OCI-LY1 (cell line): Measurements from ENCODE around the gene AFF4.
"Not testable (repeated sequence)": the region's sequence is repeated elsewhere in the genome, so short reads cannot be mapped to it uniquely, and the experiment has no call there.

ENCODE experiments used
- H2AFZ ChIP-seq: fragments of 200-600 bp; sonication (generic), shearing (Covaris generic); 2 replicates; pipeline ENCODE4 v1.6.0; 2014; ENCODE audit warnings: antibody characterized with exemption, mild to moderate bottlenecking, low read length
- H3F3A ChIP-seq: fragments of 200-600 bp; sonication (generic), shearing (Covaris generic); 2 replicates; pipeline ENCODE4 v1.6.0; 2014; ENCODE audit warnings: mild to moderate bottlenecking, antibody characterized with exemption, low read length, moderate library complexity; ENCODE audit not compliant: insufficient read depth
- H3K27ac ChIP-seq: fragments of 200-600 bp; sonication (generic); 2 replicates; pipeline ENCODE4 v1.5.1; 2014; ENCODE audit warnings: low read length, mixed run types, mild to moderate bottlenecking, low read depth; ENCODE audit not compliant: poor library complexity, severe bottlenecking
- H3K27me3 ChIP-seq: fragments of 200-600 bp; sonication (generic); 2 replicates; pipeline ENCODE4 v1.6.0; 2014; ENCODE audit warnings: antibody characterized with exemption, mild to moderate bottlenecking, low read length, moderate library complexity; ENCODE audit not compliant: insufficient read depth
- H3K36me3 ChIP-seq: fragments of 200-600 bp; sonication (generic); 2 replicates; pipeline ENCODE4 v1.6.1; 2014; ENCODE audit warnings: mild to moderate bottlenecking, antibody characterized with exemption, low read length, moderate library complexity, mixed read lengths; ENCODE audit not compliant: insufficient read depth
- H3K4me1 ChIP-seq: fragments of 200-600 bp; sonication (generic); 2 replicates; pipeline ENCODE4 v1.5.1; 2014; ENCODE audit warnings: mild to moderate bottlenecking, low read length, moderate library complexity; ENCODE audit not compliant: insufficient read depth, severe bottlenecking
- H3K4me2 ChIP-seq: fragments of 200-600 bp; sonication (generic), shearing (Covaris generic); 2 replicates; pipeline ENCODE4 v1.6.1; 2014; ENCODE audit warnings: low read length
- H3K4me3 ChIP-seq: fragments of 200-600 bp; sonication (generic); 2 replicates; pipeline ENCODE4 v1.5.1; 2014; ENCODE audit warnings: low read length, low read depth, mild to moderate bottlenecking, mixed read lengths; ENCODE audit not compliant: poor library complexity, severe bottlenecking
- H3K79me2 ChIP-seq: fragments of 200-600 bp; shearing (Covaris generic); 2 replicates; pipeline ENCODE4 v1.6.1; 2016; ENCODE audit warnings: mixed run types, low read length, mixed read lengths; ENCODE audit not compliant: insufficient read depth
- H3K9ac ChIP-seq: fragments of 200-600 bp; sonication (generic), shearing (Covaris generic); 2 replicates; pipeline ENCODE4 v1.6.1; 2014; ENCODE audit warnings: mild to moderate bottlenecking, low read length, mixed read lengths
- H3K9me2 ChIP-seq: fragments of 200-600 bp; sonication (generic), shearing (Covaris generic); 2 replicates; pipeline ENCODE4 v1.6.1; 2014; ENCODE audit warnings: low read depth, mild to moderate bottlenecking, low read length, mixed read lengths
- H3K9me3 ChIP-seq: fragments of 200-600 bp; shearing (Covaris generic); 2 replicates; pipeline ENCODE4 v1.6.1; 2014; ENCODE audit warnings: low read length, mixed read lengths
- H4K20me1 ChIP-seq: fragments of 200-600 bp; sonication (generic), shearing (Covaris generic); 2 replicates; pipeline ENCODE4 v1.6.0; 2016; ENCODE audit warnings: mild to moderate bottlenecking, low read length; ENCODE audit not compliant: insufficient read depth
- CTCF ChIP-seq: fragments of 200-600 bp; sonication (generic), shearing (Covaris generic); IDR thresholded peaks from 2 replicates; pipeline ENCODE4 v1.5.1; 2017; ENCODE audit warnings: mild to moderate bottlenecking, antibody characterized with exemption, low read length, moderate library complexity, mixed read lengths
- EZH2 ChIP-seq: fragments of 200-600 bp; sonication (generic), shearing (Covaris generic); IDR thresholded peaks from 2 replicates; pipeline ENCODE4 v1.8.0; 2017; ENCODE audit warnings: borderline replicate concordance, mixed run types, mild to moderate bottlenecking, antibody characterized with exemption, low read length, moderate library complexity, mixed read lengths

The AFF4 gene, protein sequence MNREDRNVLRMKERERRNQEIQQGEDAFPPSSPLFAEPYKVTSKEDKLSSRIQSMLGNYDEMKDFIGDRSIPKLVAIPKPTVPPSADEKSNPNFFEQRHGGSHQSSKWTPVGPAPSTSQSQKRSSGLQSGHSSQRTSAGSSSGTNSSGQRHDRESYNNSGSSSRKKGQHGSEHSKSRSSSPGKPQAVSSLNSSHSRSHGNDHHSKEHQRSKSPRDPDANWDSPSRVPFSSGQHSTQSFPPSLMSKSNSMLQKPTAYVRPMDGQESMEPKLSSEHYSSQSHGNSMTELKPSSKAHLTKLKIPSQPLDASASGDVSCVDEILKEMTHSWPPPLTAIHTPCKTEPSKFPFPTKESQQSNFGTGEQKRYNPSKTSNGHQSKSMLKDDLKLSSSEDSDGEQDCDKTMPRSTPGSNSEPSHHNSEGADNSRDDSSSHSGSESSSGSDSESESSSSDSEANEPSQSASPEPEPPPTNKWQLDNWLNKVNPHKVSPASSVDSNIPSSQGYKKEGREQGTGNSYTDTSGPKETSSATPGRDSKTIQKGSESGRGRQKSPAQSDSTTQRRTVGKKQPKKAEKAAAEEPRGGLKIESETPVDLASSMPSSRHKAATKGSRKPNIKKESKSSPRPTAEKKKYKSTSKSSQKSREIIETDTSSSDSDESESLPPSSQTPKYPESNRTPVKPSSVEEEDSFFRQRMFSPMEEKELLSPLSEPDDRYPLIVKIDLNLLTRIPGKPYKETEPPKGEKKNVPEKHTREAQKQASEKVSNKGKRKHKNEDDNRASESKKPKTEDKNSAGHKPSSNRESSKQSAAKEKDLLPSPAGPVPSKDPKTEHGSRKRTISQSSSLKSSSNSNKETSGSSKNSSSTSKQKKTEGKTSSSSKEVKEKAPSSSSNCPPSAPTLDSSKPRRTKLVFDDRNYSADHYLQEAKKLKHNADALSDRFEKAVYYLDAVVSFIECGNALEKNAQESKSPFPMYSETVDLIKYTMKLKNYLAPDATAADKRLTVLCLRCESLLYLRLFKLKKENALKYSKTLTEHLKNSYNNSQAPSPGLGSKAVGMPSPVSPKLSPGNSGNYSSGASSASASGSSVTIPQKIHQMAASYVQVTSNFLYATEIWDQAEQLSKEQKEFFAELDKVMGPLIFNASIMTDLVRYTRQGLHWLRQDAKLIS

GRCh38 chr5:132963171-132964104 lies at the start of gene AFF4:
Gene AFF4 (minus strand): TSS chr5:132963634. CDS start chr5:132937189, 26,445 bp downstream.
- H3K9ac ChIP-seq = peak within 1 kb of the TSS; percentile 73
- peaks cover 43% of the 10 kb centered on the region for H3K79me2 ChIP-seq
- peak within 1 kb of the TSS; percentile 83 for H3K4me2 ChIP-seq
- peak within 1 kb of the TSS; percentile 65 for H3K27ac ChIP-seq
- peaks cover 16% of the 10 kb centered on the region for H3K4me1 ChIP-seq
- peak within 1 kb of the TSS; percentile 68 for H3K4me3 ChIP-seq
- peaks cover 17% of the 10 kb centered on the region for H3K36me3 ChIP-seq
- H2AFZ ChIP-seq = peak within 1 kb of the TSS; percentile 20; the same call in 1 of the 2 replicates
- H3K9me3 ChIP-seq = no peaks in the 10 kb centered on the region
- TF ChIP-seq EZH2 (no peak), CTCF (no peak)
- H3F3A ChIP-seq = no peaks in the 10 kb centered on the region
- no peaks in the 10 kb centered on the region; the same call in 1 of the 2 replicates for H4K20me1 ChIP-seq
- no peaks in the 10 kb centered on the region for H3K9me2 ChIP-seq
- H3K27me3 ChIP-seq = no peaks in the 10 kb centered on the region

- not testable (repeated sequence) for H4K20me1 ChIP-seq, H3K4me1 ChIP-seq, H3K27me3 ChIP-seq, H3K9me2 ChIP-seq, H3F3A ChIP-seq, H3K4me3 ChIP-seq, H3K79me2 ChIP-seq, H3K9me3 ChIP-seq, H3K27ac ChIP-seq, H3K9ac ChIP-seq, H3K4me2 ChIP-seq, H2AFZ ChIP-seq
- H3K36me3 ChIP-seq = peaks cover 33% of the 10 kb centered on the region
Measured at GRCh38 chr5:133008455-133008854, 45.0 kb upstream of the AFF4 start.

- H3K27ac ChIP-seq = no peak overlapping the region
- H3K27me3 ChIP-seq = no peaks in the 10 kb centered on the region
- H2AFZ ChIP-seq = no peak overlapping the region
- peaks cover 39% of the 10 kb centered on the region for H3K36me3 ChIP-seq
- H3K4me2 ChIP-seq = no peak overlapping the region
- no peak for TF ChIP-seq EZH2
- H3K4me1 ChIP-seq = no peaks in the 10 kb centered on the region
- no peaks in the 10 kb centered on the region for H3K9me2 ChIP-seq
- H3F3A ChIP-seq = no peaks in the 10 kb centered on the region
- no peaks in the 10 kb centered on the region for H4K20me1 ChIP-seq
- no peak overlapping the region for H3K9ac ChIP-seq
- no peaks in the 10 kb centered on the region for H3K9me3 ChIP-seq
- H3K4me3 ChIP-seq = no peak overlapping the region
- H3K79me2 ChIP-seq = no peaks in the 10 kb centered on the region
Measured at GRCh38 chr5:133006653-133007052, 43.2 kb upstream of the AFF4 start.
